GM18909 (cell line): ENCODE data around the gene TMEM129.
A peak's percentile ranks its signal among the peaks of the same experiment; 100 is the strongest.

Source experiments
- ATAC-seq: cut with Tn5 transposase; IDR thresholded peaks from one replicate; pipeline ENCODE4 v1.9.1; 2021; ENCODE audit warnings: mild to moderate bottlenecking; ENCODE audit not compliant: unreplicated experiment, poor library complexity

Gene TMEM129

GRCh38 chr4:1746265-1746691 lies 25.2 kb upstream of the TMEM129 start:
- peak; percentile 64 for ATAC-seq

GRCh38 chr4:1745697-1746096 lies 24.6 kb upstream of the TMEM129 start:
- ATAC-seq: no peak

- ATAC-seq: no peak
These were observed 24.0 kb upstream of the TMEM129 start for GRCh38 chr4:1745165-1745564.

GRCh38 chr4:1744552-1744951 lies 23.4 kb upstream of the TMEM129 start:
- ATAC-seq: no peak

DNA sequence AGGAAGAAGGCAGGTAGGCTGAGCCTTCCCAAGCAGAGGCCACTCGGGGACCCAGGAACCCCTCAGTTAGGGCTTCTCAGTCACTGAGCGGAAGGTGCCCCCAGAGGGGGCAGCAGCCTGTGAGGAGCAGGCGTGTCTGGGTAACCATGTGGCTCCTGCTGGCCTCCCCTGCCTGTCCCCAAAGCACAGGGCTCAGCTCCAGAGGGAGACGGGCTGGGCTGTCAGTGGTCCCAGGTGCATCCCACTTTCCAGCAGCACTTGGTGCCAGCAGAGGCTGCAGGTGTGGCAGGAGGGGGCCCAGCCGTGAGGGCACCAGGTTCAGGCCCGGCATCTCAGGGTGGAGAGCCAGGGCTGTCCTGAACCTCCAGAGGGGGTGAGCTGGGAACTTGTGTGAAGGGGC lies 22.9 kb upstream of the TMEM129 start:
- ATAC-seq: no peak

GRCh38 chr4:1743551-1743950 lies 22.4 kb upstream of the TMEM129 start:
- ATAC-seq: no peak

DNA sequence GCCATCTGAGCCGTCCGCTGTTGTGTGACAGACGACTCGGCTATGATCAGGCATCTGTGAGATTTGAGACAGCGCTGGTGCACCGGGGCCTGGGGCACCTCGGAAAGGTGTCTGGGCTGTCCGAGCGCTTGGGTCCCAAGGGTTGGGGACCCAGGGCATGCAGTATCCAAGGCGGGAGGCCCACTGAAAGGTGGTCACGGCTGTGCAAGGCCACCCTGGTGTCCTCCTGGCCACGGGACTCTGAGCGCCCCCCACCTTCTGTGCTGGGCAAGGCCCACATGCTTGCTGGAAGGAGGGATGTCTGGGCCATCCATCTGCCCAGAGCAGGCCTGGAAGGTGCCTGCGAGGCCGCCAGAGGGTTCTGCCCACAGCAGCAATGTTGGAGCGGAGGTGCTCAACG lies 20.1 kb upstream of the TMEM129 start:
- no peak for ATAC-seq

DNA sequence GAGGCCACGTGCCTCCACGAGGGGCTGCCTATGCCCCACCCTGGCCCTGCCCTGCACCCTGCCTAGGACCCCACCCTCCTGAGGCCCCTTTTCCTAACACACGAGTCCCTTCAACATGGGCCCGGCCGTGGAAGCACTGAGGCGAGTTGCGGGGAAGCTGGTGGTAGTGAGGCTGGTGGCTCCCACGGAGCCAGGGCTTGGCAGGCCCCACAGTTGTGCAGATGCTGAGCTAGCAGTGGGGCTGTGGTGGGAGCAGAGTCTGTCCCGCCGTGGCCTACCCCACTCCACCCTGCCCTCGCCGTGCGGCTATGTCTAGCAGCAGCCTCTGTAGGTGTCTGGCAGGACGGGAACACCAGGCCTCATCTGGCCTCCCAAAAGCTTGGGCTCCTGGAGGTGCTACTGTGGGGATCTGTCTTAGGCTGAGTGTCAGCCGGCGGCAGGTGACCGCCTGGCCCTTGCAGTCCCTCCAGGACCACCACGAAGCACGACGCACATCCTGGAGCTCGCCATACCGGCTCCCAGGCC lies 19.0 kb upstream of the TMEM129 start:
- no peak for ATAC-seq

GRCh38 chr4:1739358-1739757 lies 18.2 kb upstream of the TMEM129 start:
- no peak for ATAC-seq

DNA sequence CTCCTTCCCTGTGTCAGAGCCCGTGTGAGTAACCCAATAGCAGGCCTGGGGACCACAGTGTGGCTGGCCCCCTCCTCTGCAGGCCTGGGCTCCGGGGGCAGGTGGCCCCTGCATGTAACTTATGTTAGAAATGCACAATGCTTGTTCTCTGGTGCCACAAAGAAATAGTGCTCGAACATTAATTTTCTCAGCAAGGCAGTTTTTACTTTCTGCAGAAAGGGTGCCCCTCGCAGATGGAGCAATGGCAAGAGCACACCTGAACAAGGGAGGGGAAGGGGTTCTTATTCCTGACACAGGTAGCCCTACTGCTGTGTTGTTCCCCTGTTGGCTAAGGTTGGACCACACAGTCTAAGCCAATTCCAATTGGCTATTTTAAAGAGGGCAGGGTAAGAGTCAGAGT lies 17.3 kb upstream of the TMEM129 start:
- no peak for ATAC-seq

DNA sequence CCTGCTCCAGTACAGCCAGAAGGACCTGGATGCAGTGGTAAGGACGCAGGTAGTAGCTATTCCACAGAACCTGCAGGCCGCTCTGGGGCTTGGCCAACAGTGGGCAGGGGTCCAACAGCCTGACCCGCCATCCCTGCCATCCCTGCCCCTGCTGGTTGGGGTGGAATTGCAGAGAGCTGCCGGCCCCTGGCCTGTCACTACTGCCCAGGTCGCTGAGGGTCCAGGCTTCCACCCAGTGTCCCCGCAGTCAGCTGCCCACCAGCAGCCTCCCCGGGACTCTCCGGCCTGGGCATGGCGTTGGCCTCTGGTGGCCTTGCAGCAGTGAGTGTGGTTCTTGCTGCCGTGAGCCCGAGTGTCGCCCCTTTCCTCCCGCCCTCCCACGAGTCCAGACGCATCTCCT lies 16.5 kb upstream of the TMEM129 start:
- ATAC-seq: no peak

DNA sequence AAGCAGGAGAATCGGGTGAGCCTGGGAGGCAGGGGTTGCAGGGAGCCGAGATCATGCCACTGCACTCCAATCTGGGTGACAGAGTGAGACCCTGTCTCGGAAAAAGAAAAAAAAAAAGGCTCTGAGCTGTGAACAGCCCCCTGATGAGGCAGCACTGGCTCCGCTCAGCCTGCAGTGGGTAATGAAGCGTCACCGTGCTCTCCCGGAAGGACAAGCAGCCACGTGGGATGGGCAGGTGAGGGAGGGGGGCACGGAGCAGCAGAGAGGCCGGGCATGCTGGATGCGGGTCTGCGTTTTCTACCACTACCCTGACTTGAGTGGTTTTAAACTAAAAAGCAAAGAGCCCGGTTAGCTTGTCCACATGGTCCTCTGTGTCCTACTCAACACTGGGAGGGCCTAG lies 15.7 kb upstream of the TMEM129 start:
- no peak for ATAC-seq

- no peak for ATAC-seq
These were observed 14.1 kb upstream of the TMEM129 start for GRCh38 chr4:1735215-1735614.

GRCh38 chr4:1732911-1733310 lies 11.8 kb upstream of the TMEM129 start:
- ATAC-seq: no peak

DNA sequence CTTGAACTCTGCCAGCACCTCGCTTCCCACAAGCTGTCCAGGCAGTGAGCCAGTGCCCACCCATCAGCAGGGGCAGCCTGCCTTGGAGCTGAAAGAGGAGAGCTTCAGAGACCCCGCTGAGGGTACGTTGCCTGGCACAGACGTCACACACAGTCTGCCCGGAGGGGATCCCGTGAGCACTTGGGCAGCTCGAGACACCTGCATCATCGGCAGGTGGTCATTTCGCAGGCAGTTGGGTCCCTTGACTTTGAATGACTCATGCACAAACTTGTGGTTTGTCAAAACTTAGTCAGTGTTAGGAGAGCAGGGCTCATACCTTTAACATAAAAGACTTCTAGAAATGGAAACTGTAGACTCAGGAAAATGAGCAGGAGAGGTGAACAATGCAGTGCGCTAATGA lies 10.1 kb upstream of the TMEM129 start:
- no peak for ATAC-seq

DNA sequence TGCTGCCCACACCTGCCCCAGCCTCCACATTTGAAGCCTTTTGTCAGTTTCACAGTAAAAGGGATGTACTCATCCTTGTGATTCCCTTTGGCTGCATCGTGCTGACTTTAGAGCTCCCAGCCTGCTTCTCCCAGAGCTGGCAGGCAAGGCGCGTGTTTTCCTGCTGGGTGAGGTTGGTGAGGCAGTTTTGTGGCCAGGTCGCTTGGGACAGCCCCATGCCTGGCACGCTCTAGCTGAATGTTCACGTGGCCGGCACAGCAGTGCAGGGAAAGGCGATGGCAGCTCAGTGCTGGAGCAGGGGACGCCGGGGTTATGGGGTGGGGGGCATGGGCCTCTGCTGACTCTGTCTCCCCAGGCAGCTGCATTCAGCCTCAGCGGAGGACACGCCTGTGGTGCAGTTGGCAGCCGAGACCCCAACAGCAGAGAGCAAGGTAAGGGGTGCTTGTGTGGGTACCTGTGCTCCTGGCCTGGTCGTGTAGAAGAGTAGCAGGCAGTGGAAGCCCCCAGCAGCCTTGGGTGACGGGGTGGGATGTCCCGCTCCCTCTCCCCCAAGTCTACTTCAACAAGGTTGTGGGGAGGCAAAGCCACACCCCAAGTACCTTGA lies 9.5 kb upstream of the TMEM129 start:
- no peak for ATAC-seq

- no peak for ATAC-seq
These were observed 7.2 kb upstream of the TMEM129 start for GRCh38 chr4:1728061-1728980.

- no peak for ATAC-seq
These were observed 6.3 kb upstream of the TMEM129 start for GRCh38 chr4:1727117-1728031.

DNA sequence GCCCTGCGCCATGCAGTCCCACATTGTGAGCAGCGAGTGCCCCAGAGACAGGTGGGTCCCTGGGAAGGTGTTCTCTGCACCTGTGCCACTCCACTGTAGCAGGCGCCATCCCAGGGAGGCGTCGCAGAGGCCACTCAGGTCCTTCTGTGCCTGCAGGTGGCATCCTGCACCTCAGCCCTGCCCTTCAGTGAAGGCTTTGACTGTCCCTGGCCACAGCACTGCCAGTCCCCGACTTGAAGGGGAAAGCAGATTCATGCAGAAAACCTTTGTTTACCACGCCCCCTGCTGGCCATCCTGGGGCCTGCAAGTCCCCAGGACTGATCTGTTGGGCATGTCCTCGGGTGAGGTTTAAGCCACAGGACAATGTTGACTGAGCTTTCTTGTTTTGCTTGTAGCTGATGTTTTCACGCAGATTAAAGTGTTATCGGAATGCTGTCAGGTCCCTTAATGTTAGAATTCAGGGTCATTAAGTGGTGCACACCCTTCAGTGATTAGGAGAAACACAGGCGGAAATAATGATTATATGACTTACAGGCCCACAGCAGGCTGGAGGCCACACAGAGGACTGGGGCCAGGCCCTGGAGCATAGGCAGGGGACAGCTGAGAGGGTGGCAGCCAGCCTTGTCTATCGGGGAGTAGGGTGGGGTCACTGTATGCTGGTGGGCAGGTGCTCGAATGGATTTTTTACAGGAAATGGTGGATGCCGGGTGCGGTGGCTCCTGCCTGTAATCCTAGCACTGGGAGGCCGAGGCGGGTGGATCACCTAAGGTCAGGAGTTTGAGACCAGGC lies 5.2 kb upstream of the TMEM129 start:
- no peak for ATAC-seq

GRCh38 chr4:1725521-1725920 lies 4.4 kb upstream of the TMEM129 start:
- no peak for ATAC-seq
